ENCODE data around the gene TNFRSF25. TPM values are rescaled to one million over a fixed set of nuclear protein-coding genes. Genes with fewer than 3 reads are reported as not detected.

TNFRSF25 gene
- total and polyA plus RNA-seq, 9 of the 15 experiments (the other 6 are each of a cell fraction or from before 2014, with no cell fraction given): 0.24 to 0.49 TPM; not detected in 7

- TF ChIP-seq ZBTB12 (CRISPR knock-in tag; IDR thresholded peaks at IDR 0.05) (no peak), TFAP4 (CRISPR knock-in tag; IDR thresholded peaks at IDR 0.05; ENCODE audit: borderline replicate concordance) (peak; percentile 51; the same call in 1 of the 2 replicates), E2F6 (IDR thresholded peaks at IDR 0.05; ENCODE audit: borderline replicate concordance in 1 of 2, extremely low read depth in 1 of 2, insufficient read depth in 1 of 2, insufficient read length in 1 of 2, low read depth in 1 of 2, low read length in 1 of 2, poor library complexity in 1 of 2, severe bottlenecking in 1 of 2) (peak in 1 of 2 experiments; percentile 21), MXI1 (IDR thresholded peaks at IDR 0.05; ENCODE audit: low read depth, low read length) (no peak), ZBTB43 (CRISPR knock-in tag; IDR thresholded peaks at IDR 0.05) (no peak), MLLT1 (IDR thresholded peaks at IDR 0.05) (no peak), XRCC5 (IDR thresholded peaks at IDR 0.05; ENCODE audit: low read depth, low read length) (peak; percentile 93), TOE1 (IDR thresholded peaks at IDR 0.05; ENCODE audit: borderline replicate concordance) (no peak), TOE1 (CRISPR knock-in tag; IDR thresholded peaks at IDR 0.05; ENCODE audit: borderline replicate concordance, low read depth) (no peak), YBX1 (IDR thresholded peaks at IDR 0.05) (no peak), PURB (CRISPR knock-in tag; IDR thresholded peaks at IDR 0.05; ENCODE audit: low read depth) (no peak), CTCFL (IDR thresholded peaks at IDR 0.05; ENCODE audit: borderline replicate concordance, insufficient read depth, low read depth, low read length, poor library complexity, severe bottlenecking) (peak; percentile 62)
- TF ChIP-seq, protein P1, sequence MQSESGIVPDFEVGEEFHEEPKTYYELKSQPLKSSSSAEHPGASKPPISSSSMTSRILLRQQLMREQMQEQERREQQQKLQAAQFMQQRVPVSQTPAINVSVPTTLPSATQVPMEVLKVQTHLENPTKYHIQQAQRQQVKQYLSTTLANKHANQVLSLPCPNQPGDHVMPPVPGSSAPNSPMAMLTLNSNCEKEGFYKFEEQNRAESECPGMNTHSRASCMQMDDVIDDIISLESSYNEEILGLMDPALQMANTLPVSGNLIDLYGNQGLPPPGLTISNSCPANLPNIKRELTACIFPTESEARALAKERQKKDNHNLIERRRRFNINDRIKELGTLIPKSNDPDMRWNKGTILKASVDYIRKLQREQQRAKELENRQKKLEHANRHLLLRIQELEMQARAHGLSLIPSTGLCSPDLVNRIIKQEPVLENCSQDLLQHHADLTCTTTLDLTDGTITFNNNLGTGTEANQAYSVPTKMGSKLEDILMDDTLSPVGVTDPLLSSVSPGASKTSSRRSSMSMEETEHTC (IDR thresholded peaks at IDR 0.05): 0 out of 2 replicates have a peak, but pooled peaks have one; percentile 9
These were observed 9.6 kb upstream of the TNFRSF25 start (continued) for GRCh38 chr1:6475381-6476133.
